H1 (cell line): ENCODE measurements around the gene ADGRD2. TPM values are rescaled to one million over a fixed set of nuclear protein-coding genes. Genes with fewer than 3 reads are reported as not detected.

ENCODE experiments used
- CTCF ChIA-PET: fragments of 300-600 bp; sonication (Branson Sonifier 250); formaldehyde crosslinking; loops from one replicate; lab custom pipeline; 2021; ENCODE audit not compliant: partially characterized antibody; lab: Charles Lee
- POLR2A ChIA-PET: fragments of 300-600 bp; sonication (Branson Sonifier 250); formaldehyde crosslinking; loops from one replicate; lab custom pipeline; 2021; ENCODE audit warnings: inconsistent platforms; ENCODE audit not compliant: partially characterized antibody; lab: Charles Lee
- DNase-seq, 2 experiments: peaks; one replicate each; pipeline versions ENCODE4 v3.0.0 to v3.0.0-alpha.2; 2010 to 2022; ENCODE audit warnings: low spot score in 2 of 2, low read depth in 1 of 2, mixed read lengths in 1 of 2
- FAIRE-seq: peaks from 2 replicates; lab custom pipeline; 2011; peaks lifted over from hg19 to GRCh38; lab: Jason Lieb, UNC
- H2AFZ ChIP-seq: 2 replicates; pipeline ENCODE4 v1.8.1; 2012; ENCODE audit warnings: low read length, inconsistent platforms
- H2AK5ac ChIP-seq: 2 replicates; pipeline ENCODE4 v1.6.1; 2013; ENCODE audit warnings: low read depth, low read length
- H2BK120ac ChIP-seq: replicated peaks from 2 replicates; pipeline ENCODE3; 2013; ENCODE audit warnings: low read depth, low read length, inconsistent platforms
- H2BK12ac ChIP-seq: 2 replicates; pipeline ENCODE4 v1.6.1; 2013; ENCODE audit warnings: low read depth, low read length
- H2BK15ac ChIP-seq: 2 replicates; pipeline ENCODE4 v1.6.1; 2013; ENCODE audit warnings: low read length
- H2BK20ac ChIP-seq: 2 replicates; pipeline ENCODE4 v1.6.1; 2013; ENCODE audit warnings: low read length
- H2BK5ac ChIP-seq: 2 replicates; pipeline ENCODE4 v1.6.1; 2013; ENCODE audit warnings: low read depth, low read length
- H3K14ac ChIP-seq: 2 replicates; pipeline ENCODE4 v1.6.1; 2013; ENCODE audit warnings: inconsistent platforms; ENCODE audit not compliant: insufficient read length
- H3K18ac ChIP-seq: 2 replicates; pipeline ENCODE4 v1.6.1; 2013; ENCODE audit warnings: low read length; ENCODE audit errors: extremely low read depth
- H3K23ac ChIP-seq: 2 replicates; pipeline ENCODE4 v1.6.1; 2013; ENCODE audit warnings: inconsistent platforms; ENCODE audit not compliant: insufficient read length
- H3K23me2 ChIP-seq: 2 replicates; pipeline ENCODE4 v1.6.1; 2013; ENCODE audit warnings: low read depth, low read length
- H3K27ac ChIP-seq: 2 replicates; pipeline ENCODE4 v1.6.1; 2011; ENCODE audit warnings: low read depth, low read length, inconsistent platforms
- H3K27me3 ChIP-seq, 4 experiments: replicated peaks in 1 of 4; 1 replicate in 1 of 4; 2 replicates in 3 of 4; pipeline versions ENCODE4 v1.6.1 to v1.8.1; 2011 to 2013; ENCODE audit warnings: low read length in 3 of 4, mild to moderate bottlenecking in 3 of 4, inconsistent platforms in 2 of 4, mixed read lengths in 2 of 4, moderate library complexity in 1 of 4; ENCODE audit not compliant: control insufficient read depth in 3 of 4, insufficient read depth in 3 of 4; ENCODE audit errors: extremely low read depth in 1 of 4
- H3K36me3 ChIP-seq, 4 experiments: 2 replicates each; pipeline versions ENCODE4 v1.6.1 to v1.8.1; 2011 to 2013; ENCODE audit warnings: mild to moderate bottlenecking in 4 of 4, low read length in 3 of 4, moderate library complexity in 2 of 4, control low read depth in 1 of 4, inconsistent platforms in 1 of 4; ENCODE audit not compliant: insufficient read depth in 4 of 4, control insufficient read depth in 2 of 4
- H3K4ac ChIP-seq: replicated peaks from 2 replicates; pipeline ENCODE3; 2013; ENCODE audit warnings: low read length, low read depth, mixed read lengths, inconsistent platforms; ENCODE audit not compliant: insufficient read length
- H3K4me1 ChIP-seq, 4 experiments: replicated peaks in 1 of 4; 1 replicate in 1 of 4; 2 replicates in 3 of 4; pipeline versions ENCODE4 v1.6.1 to v1.8.1; 2011 to 2013; ENCODE audit warnings: low read length in 3 of 4, inconsistent platforms in 2 of 4, mixed read lengths in 1 of 4; ENCODE audit not compliant: insufficient read depth in 4 of 4, control insufficient read depth in 3 of 4
- H3K4me2 ChIP-seq, 2 experiments: 2 replicates each; pipeline versions ENCODE4 v1.6.1 to v1.8.1; 2011 to 2013; ENCODE audit warnings: low read depth in 2 of 2, low read length in 2 of 2, control low read depth in 1 of 2, inconsistent platforms in 1 of 2, mild to moderate bottlenecking in 1 of 2; ENCODE audit not compliant: insufficient read depth in 1 of 2
- H3K4me3 ChIP-seq, 4 experiments: fragments of 200-600, 300-600 bp in 1 of 4; sonication (generic), shearing (Covaris generic), sonication (Bioruptor Twin) in 1 of 4; 2 replicates each; pipeline versions ENCODE4 v1.5.1 to v1.8.1; 2011 to 2016; ENCODE audit warnings: low read length in 4 of 4, low read depth in 3 of 4, control low read depth in 2 of 4, inconsistent platforms in 2 of 4, mild to moderate bottlenecking in 2 of 4, mixed read lengths in 1 of 4, moderate library complexity in 1 of 4; ENCODE audit not compliant: insufficient read depth in 2 of 4; ENCODE audit errors: extremely low read depth in 1 of 4
- H3K56ac ChIP-seq: replicated peaks from 2 replicates; pipeline ENCODE3; 2013; ENCODE audit warnings: low read depth, mild to moderate bottlenecking, mixed read lengths, low read length, inconsistent platforms; ENCODE audit not compliant: insufficient read length
- H3K79me1 ChIP-seq: 2 replicates; pipeline ENCODE4 v1.6.1; 2013; ENCODE audit warnings: low read depth, low read length, control low read depth
- H3K79me2 ChIP-seq, 2 experiments: 2 replicates each; pipeline versions ENCODE4 v1.6.1 to v1.8.1; 2012 to 2013; ENCODE audit warnings: low read length in 2 of 2, mild to moderate bottlenecking in 2 of 2, inconsistent platforms in 1 of 2; ENCODE audit not compliant: insufficient read depth in 2 of 2, control insufficient read depth in 1 of 2
- H3K9ac ChIP-seq, 4 experiments: replicated peaks in 1 of 4; 1 replicate in 1 of 4; 2 replicates in 3 of 4; pipeline versions ENCODE4 v1.6.1 to v1.8.1; 2011 to 2013; ENCODE audit warnings: low read depth in 3 of 4, low read length in 3 of 4, control low read depth in 2 of 4, mild to moderate bottlenecking in 2 of 4, moderate library complexity in 2 of 4, inconsistent platforms in 1 of 4; ENCODE audit errors: extremely low read depth in 1 of 4
- H3K9me3 ChIP-seq, 2 experiments: 2 replicates each; pipeline versions ENCODE4 v1.6.1 to v1.8.1; 2012 to 2013; ENCODE audit warnings: mild to moderate bottlenecking in 2 of 2, moderate library complexity in 2 of 2, control low read depth in 1 of 2, inconsistent platforms in 1 of 2, low read depth in 1 of 2, low read length in 1 of 2, mixed read lengths in 1 of 2; ENCODE audit not compliant: insufficient read depth in 2 of 2
- H4K20me1 ChIP-seq, 2 experiments: replicated peaks in 1 of 2; 2 replicates each; pipeline versions ENCODE3 to v1.8.1; 2011 to 2013; ENCODE audit warnings: inconsistent platforms in 2 of 2, low read length in 2 of 2, mild to moderate bottlenecking in 1 of 2; ENCODE audit not compliant: insufficient read depth in 2 of 2, control insufficient read depth in 1 of 2
- H4K5ac ChIP-seq: 2 replicates; pipeline ENCODE4 v1.6.1; 2013; ENCODE audit warnings: low read length, low read depth, mixed read lengths, inconsistent platforms; ENCODE audit not compliant: insufficient read length
- H4K8ac ChIP-seq: 2 replicates; pipeline ENCODE4 v1.8.0; 2013; ENCODE audit warnings: mild to moderate bottlenecking, moderate library complexity, low read length, inconsistent platforms; ENCODE audit not compliant: insufficient read depth; ENCODE audit errors: extremely low read depth
- H4K91ac ChIP-seq: replicated peaks from 2 replicates; pipeline ENCODE3; 2013; ENCODE audit warnings: low read length, mixed read lengths, inconsistent platforms; ENCODE audit not compliant: insufficient read length
- ATF2 ChIP-seq: IDR thresholded peaks from 2 replicates; pipeline ENCODE4 v1.6.1; 2012; ENCODE audit warnings: low read length, inconsistent platforms
- CBX8 ChIP-seq: fragments of 300-800, 300-1000 bp; sonication (generic); IDR thresholded peaks from 2 replicates; pipeline ENCODE4 v1.7.1; 2016; ENCODE audit warnings: low read depth, low read length, borderline replicate concordance
- E2F6 ChIP-seq: IDR thresholded peaks from 2 replicates; pipeline ENCODE4 v1.6.1; 2012; ENCODE audit warnings: inconsistent platforms
- EGR1 ChIP-seq: IDR thresholded peaks from 2 replicates; pipeline ENCODE4 v1.6.1; 2011; ENCODE audit warnings: low read depth, low read length, borderline replicate concordance
- FOSL1 ChIP-seq: IDR thresholded peaks from 2 replicates; pipeline ENCODE4 v1.6.1; 2011; ENCODE audit warnings: mild to moderate bottlenecking, low read depth, low read length, moderate library complexity; ENCODE audit not compliant: insufficient read depth
- GTF2F1 ChIP-seq: IDR thresholded peaks from 2 replicates; pipeline ENCODE4 v1.6.1; 2012; ENCODE audit warnings: low read depth, low read length, improper control_type of control experiment, borderline replicate concordance
- HDAC6 ChIP-seq: IDR thresholded peaks from one replicate; pipeline ENCODE4 v1.7.1; 2012; ENCODE audit warnings: low read depth, mild to moderate bottlenecking, inconsistent platforms, low read length, moderate library complexity
- JUN ChIP-seq: IDR thresholded peaks from 2 replicates; pipeline ENCODE4 v1.6.1; 2011; ENCODE audit warnings: low read depth, mild to moderate bottlenecking, improper control_type of control experiment, low read length
- RBBP5 ChIP-seq: IDR thresholded peaks from 2 replicates; pipeline ENCODE4 v1.7.1; 2012; ENCODE audit warnings: low read depth, mild to moderate bottlenecking, inconsistent platforms, low read length, moderate library complexity, borderline replicate concordance
- SIRT6 ChIP-seq: IDR thresholded peaks from one replicate; pipeline ENCODE4 v1.7.1; 2012; ENCODE audit warnings: low read length, inconsistent platforms
- SP2 ChIP-seq: IDR thresholded peaks from 2 replicates; pipeline ENCODE4 v1.6.1; 2012; ENCODE audit warnings: mild to moderate bottlenecking, low read length, inconsistent platforms
- SRF ChIP-seq: IDR thresholded peaks from 2 replicates; pipeline ENCODE4 v1.6.1; 2011; ENCODE audit warnings: mild to moderate bottlenecking, low read depth, low read length, moderate library complexity
- WGBS, 2 experiments: shearing (Covaris generic) in 1 of 2; methylation state at CpG; one replicate each; pipeline versions ENCODE4 v1.1.6 to v1.1.7; 2013 to 2015; ENCODE audit warnings: low lambda C conversion rate in 2 of 2, mixed read lengths in 2 of 2, inconsistent platforms in 1 of 2, low coverage in 1 of 2, missing lambda C conversion rate in 1 of 2; ENCODE audit not compliant: insufficient replicate concordance in 2 of 2, insufficient coverage in 1 of 2, insufficient read length in 1 of 2; ENCODE audit errors: extremely low coverage in 1 of 2, missing lambda C conversion rate in 1 of 2; 5-methylcytosine and 5-hydroxymethylcytosine counted together
- polyA plus RNA-seq, 7 experiments: library from polyadenylated mRNA; depleted of rRNA in 3 of 7; stranded (reverse) in 5 of 7; unstranded in 2 of 7; fragments of >200 nt in 5 of 7; fragments of 200-250 nt in 2 of 7; gene quantifications; 1 replicate in 5 of 7; 2 replicates in 1 of 7; 4 replicates in 1 of 7; pipeline versions ENCODE4 v1.2.1 to v1.2.3, GENCODE V29; 2011 to 2013; ENCODE audit warnings: missing spikeins in 2 of 7, mixed read lengths in 2 of 7
- total RNA-seq: library from RNA; stranded (reverse); fragmentation: NEBNext Ultra II Directional; extraction: Animal tissue kit (Norgen Biotek cat#: 25700); gene quantifications from 2 replicates; pipeline ENCODE4 v1.2.1, GENCODE V29; 2021

Gene ADGRD2
- total and polyA plus RNA-seq, 2 of the 8 experiments (the other 6 are each of a cell fraction or from before 2014, with no cell fraction given), result 0.41 to 1.4 TPM

DNA sequence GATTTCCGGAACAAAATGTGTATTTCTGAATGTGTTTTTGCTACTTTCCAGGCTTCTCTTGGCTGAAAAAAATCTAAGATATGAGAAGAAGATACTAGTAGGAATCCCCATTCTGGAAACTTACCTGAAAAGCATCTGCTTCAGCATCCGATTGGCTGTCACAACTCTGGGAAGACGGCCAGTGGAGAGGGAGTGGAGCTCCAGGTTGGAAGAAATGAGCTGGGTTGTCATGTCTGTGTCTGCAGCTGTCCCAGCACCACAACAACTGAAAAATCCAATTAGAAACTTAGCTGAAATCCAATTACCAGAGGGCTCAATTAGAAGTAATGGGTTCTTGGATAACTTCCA is 38.0 kb upstream of the ADGRD2 start:
- Histone ChIP-seq H2BK120ac (no peak overlapping the region), H2AK5ac (no peak overlapping the region), H3K9ac (no peak overlapping the region), H3K27ac (no peak overlapping the region), H3K23ac (no peak overlapping the region), H3K4ac (no peak overlapping the region), H2BK5ac (no peak overlapping the region), H2BK20ac (no peak overlapping the region), H3K4me1 (peaks cover 0 to 2% (median 1%) of the 10 kb centered on the region in 4 experiments; a peak in 3 of 7 replicates), H4K20me1 (peaks cover 0 to 1% of the 10 kb centered on the region in 2 experiments), H3K4me3 (no peak overlapping the region), H3K56ac (no peak overlapping the region), H3K4me2 (no peak overlapping the region), H3K79me2 (peaks cover 0 to 36% of the 10 kb centered on the region in 2 experiments; a peak in 3 of 4 replicates), H3K27me3 (no peaks in the 10 kb centered on the region), H2BK12ac (no peak overlapping the region), H3K18ac (no peak overlapping the region), H3K36me3 (peaks cover 16 to 58% (median 35%) of the 10 kb centered on the region in 4 experiments), H3K14ac (no peak overlapping the region), H3K9me3 (no peaks in the 10 kb centered on the region), H4K5ac (no peak overlapping the region), H3K23me2 (peaks cover 2% of the 10 kb centered on the region; the same call in 1 of the 2 replicates), H2BK15ac (no peak overlapping the region), H2AFZ (no peak overlapping the region), H4K8ac (no peak overlapping the region), H3K79me1 (no peaks in the 10 kb centered on the region; the same call in 1 of the 2 replicates), H4K91ac (no peak overlapping the region)
- CTCF ChIA-PET, result interaction anchor here (1.5 to 19.9 kb wide), 2 partner anchors 19 to 69 kb away, joined by 3 to 330 read pairs; no protein-coding TSS in a partner anchor
- POLR2A ChIA-PET, result interaction anchor here (1.2 kb wide), 1 partner anchor 13 kb away, joined by 4 read pairs; no protein-coding TSS in a partner anchor
- 90% methylated on average over 3 of the region's 3 CpGs; no CpG with 5 or more reads in 1 of the 2 experiments for WGBS, 2 experiments
- DNase-seq (no peak), FAIRE-seq (no peak)
- TF ChIP-seq JUN, result no peak
- no peak for TF ChIP-seq ATF2
- no peak for TF ChIP-seq E2F6
- no peak for TF ChIP-seq GTF2F1
- no peak for TF ChIP-seq SRF
- TF ChIP-seq CBX8, result no peak
- no peak for TF ChIP-seq EGR1
- no peak for TF ChIP-seq HDAC6
- TF ChIP-seq SIRT6, result no peak
- TF ChIP-seq SP2, result no peak
- TF ChIP-seq RBBP5, result no peak
- no peak for TF ChIP-seq FOSL1
